GM18520 (cell line): ENCODE results near the gene FPR3.
"Not testable (repeated sequence)": the region's sequence is repeated elsewhere in the genome, so short reads cannot be mapped to it uniquely, and the experiment has no call there.

Experiments
- ATAC-seq: cut with Tn5 transposase; IDR thresholded peaks from one replicate; pipeline ENCODE4 v1.9.1; 2021; ENCODE audit not compliant: unreplicated experiment

Gene FPR3

DNA sequence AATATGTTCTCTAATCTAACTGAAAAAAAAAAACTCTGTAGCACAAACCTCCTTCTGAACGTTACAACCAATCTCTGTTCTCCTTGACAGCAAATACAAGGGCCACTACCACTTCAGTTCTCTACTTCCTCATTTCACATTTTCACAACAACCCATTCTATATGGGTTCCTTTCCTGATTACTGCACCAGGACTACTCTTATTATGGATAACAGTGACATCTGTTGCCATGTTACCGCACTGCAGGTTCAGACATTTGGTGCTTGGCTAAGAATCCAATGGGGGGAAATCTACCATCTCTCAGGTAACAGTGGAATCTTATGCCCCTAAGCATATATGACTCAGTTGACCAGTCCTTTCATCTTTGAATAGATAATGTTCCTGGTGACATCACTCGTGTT is 11.6 kb upstream of the FPR3 start:
- ATAC-seq: no peak

DNA sequence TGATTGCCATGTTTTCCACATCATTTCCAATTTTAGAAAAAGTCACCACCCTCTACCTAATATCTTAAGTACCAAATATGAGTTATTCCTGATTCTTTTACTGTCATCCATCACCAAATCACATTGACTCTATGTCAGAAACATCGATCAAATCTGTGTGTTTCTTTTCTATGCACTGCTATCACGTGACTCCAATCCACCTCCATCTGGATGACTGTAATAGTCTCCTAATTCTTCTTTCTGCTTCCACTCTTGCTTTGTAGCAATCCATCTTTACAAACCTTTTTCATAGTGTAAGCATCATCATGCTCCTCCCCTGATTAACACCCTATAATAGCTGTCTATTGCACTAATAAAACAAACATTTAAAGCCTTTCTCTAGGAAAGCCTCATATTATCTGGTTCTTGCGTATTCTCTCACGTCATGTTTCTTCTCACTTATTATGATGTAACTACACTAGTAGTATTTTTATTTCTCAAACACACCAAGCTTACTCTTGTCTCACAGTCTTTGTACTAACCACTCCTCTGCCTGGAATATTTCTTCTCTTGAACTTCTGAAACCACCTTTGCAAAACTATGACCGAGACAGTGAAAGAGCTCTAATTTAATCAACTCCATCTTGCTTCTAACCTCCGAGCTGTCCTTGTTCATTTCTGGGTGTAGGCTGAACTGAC is 10.7 kb upstream of the FPR3 start:
- no peak for ATAC-seq

DNA sequence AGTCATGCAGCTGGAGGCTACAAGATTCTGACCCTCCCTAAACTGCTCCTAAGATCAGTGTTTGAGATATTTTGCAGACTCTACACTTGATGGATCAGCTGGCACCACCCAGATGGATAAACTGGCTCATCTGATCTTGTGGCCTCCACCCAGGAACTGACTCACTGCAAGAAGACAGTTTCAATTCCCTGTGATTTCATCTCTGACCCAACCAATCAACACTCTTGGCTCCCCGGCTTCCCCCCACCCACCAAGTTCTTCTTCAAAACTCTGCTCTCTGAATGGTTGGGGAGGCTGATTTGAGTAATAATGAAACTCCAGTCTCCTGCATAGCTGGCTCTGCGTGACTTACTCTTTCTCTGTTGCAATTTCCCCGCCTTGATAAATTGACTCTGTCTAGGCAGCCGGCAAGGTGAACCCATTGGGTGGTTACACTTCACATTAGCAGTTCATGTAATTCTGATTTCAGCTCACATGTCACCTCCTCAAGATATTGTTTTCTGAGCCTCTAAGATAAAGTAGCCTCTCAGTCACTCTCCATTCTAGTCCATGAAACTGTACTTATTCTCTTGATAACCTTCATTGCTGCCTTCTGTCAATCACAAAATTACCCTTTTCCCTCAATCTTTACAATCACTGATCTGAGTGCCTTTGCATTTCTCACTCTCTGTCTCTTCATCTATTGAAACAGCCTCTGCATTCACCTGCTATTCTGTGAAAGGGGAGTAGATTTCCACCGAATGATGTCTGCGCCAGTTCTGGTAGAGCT is 9.9 kb upstream of the FPR3 start:
- ATAC-seq: no peak

DNA sequence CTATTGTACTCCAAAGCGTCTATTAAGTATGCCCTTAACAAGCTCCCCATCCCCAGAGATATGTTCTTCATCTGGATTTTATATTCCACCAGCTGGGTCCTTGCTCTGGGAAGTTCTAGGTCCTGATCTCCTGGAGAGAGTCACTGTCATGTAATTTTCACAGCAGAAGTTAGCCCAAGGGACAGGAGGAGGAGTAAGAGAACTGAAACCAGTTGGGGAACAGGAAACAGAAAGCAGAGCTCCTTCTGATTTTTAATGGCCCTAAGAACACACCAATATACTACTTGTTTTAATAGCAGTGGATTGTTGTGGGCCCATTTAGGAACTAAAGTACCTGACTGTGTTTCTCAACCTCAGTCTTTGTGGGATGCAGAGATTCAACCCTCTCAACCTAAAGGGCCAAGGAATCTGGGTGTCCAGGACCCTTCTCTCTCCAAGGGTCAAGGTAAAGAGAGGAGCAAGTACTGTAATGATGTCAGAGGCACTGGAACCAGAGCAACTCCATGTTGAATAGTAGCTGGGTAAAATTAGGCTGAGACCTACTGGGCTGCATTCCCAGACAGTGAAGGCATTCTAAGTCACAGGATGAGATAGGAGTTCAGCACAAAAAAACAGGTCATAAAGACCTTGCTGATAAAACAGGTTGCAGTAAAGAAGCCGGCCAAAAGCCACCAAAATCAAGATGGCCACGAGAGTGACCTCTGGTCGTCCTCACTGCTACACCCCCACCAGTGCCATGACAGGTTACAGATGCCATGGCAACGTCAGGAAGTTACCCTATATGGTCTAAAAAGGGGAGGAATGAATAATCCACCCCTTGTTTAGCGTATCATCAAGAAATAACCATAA is 8.1 kb upstream of the FPR3 start:
- no peak for ATAC-seq

DNA sequence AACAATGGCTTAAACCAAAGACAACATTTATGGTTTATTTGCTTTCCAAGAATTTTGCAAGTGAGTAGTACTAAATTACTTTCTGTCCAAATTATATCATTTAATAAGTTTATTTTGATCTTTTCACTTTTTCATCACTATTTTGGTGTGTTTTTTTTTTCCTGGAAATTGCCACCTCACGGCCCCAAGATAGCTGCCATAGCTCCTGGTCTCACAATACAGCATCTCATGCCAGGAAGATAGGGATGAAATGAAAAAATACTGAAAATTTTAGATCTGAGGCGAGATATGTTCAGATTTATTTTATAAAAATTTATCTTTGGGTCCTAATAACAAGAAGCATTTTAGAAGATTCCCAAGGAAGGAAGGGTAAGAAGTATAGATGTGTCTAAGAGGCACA is 6.9 kb upstream of the FPR3 start:
- no peak for ATAC-seq

DNA sequence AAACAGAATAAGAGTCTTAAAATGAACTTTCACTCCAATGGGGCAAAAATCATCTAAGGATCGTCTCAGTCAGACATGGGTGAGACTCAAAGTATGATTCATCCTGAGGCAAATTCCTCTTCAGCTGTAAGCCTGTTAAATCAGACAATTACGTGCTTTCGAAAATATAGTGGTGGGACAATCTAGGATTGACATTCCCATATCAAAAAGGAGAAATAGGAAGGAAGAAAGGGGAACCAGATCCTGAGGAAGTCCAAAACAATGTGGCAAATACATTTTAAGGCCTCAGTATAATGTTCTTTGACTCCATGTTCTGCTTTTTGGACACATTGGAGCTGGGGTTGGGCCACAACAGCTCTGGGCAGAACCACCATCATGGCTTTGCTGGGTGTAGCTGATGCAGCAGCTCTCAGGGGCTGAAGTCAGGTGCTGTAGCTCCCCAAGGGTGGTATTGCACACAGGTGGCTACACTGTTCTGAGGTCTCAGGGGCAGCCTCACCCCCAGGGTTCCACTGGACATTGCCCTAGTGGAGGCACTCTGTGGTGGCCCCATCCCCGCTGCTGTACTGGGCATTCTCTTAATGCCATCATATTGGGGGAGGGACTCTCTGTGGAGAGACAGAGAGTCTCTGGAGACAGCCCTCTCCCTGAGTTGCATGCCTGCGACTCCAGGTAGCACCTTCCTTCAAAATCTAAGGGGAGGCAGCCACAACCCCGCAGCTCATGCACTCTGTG is 5.7 kb upstream of the FPR3 start:
- ATAC-seq: no peak

DNA sequence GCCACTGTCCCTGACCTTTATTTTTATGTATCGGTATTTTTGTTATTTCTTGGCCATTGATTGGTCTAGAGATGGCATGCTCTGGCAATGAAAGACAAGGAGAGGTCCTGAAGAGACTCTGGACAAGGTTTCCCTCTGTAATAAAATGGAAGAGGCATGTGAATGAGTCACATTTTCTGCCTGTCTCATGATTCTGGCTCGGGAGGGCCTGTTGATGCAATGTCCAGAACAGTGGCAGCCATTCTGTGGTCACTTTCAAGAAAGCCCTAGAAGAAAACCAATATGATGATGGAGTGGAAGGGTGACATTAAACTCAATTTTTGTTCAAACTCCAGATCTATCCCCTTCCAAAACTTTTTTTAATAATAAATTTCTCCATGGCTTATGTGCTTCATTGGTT is 2.0 kb upstream of the FPR3 start:
- ATAC-seq: no peak

DNA sequence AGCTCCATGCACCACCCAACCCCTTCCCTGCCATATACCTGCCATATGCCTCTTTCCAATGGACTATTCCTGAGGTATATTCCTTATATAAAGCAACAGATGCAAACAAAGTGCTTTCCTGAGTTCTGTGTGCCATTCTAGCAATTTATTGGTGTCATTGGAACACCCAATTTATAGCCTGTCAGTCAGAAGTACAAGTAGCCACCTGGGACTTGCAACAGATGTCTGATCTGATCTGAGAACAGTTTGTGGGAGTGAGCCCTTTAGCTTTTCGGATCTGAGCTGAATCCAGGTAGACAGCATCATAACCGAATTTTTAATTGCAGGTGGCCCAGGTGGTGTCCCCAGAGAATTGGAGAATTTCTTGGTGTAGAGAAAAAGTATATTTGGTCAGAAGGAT is 963 bp upstream of the FPR3 start:
- ATAC-seq: no peak

DNA sequence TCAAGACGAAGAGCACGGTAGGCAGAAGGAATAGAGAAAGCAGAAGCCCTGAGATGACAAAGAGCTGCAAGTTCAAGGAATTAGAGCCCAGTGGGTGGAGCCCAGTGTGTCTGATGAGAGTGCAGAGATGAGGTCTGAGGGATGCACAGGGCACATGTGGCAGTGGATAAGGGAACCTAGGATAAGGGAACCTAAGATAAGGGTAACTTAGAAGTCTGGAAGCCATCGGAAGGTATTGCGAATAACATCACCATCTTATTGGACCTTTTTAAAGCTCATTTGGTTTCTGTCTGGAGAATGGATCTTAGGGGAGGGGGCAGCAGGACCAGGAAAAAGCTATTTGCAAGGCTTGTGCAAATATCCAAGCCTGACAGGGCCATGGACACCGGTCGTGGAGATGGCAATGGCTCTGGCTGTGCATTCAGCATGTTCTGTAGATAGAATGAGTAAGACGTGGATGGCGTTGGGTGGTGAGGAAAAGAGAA is 1.3 kb downstream of the FPR3 start:
- no peak for ATAC-seq

DNA sequence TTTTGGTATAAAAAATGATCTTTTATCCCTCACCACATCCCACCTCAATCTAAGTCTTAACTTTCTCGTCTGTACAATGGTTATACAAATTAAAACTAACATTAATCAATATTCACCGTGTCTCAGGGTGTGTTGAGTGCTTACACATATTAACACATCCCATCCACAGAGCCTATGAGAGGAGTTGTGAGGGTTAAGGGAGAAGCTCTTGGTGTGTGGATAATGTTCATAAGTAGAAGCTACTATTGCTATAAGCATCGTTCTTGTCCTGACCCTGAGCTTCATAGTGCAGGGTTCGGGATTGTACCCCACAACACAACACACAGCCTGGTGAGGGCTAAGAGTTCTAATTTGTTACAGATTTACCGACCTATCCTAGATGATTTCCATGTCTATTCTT is 2.5 kb downstream of the FPR3 start:
- no peak for ATAC-seq

DNA sequence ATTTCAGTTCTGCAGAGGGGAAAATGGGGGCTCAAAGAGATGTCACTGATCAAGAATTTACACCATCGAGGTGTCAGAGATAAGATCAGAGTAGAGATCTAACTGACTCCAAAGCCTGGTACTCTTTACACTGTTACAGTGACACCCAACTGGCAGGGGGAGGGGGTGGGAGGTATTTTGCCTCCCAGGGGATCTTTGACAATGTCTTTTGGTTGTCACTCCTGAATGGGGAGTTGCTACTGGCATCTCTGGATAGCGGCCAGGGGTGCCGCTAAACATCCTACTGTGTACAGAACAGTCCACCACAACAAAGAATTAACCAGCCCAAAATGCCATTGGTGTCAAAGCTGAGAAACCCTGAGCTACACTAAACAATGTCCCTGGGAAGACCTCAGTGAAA is 3.1 kb downstream of the FPR3 start:
- ATAC-seq: no peak

DNA sequence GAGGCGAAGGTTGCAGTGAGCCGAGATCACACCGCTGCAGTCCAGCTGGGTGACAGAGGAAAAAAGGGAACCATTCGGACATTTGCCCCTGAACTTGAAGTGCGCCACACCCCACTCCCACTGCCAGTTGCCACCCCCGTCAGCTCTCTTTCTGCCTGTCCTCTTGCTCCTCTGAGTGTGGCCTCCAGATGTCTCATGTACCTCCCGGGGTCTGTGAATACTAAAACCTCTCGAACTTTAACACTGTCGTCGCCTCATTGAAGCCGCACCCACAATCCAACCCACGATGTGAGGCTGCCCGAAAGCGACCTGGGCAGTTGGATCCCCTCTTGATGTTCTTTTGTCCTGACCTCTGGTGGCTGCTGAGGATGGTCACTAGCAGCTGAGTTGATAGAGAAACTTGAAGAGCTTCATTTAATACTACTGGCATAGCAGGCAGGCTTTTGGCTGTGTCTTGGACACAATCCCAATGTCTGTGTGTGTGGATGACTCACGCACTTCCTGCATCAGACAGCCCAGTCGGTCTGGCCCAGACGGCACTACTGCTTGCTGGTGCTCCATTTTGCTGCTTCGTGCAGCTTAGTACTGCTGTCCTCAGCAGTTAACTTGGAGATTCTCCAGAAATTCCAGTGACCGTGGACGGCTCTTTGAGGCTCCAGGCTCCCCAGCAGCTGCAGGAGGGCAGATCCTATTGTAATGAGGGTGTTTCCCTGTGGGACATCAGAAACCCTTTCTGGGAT is 4.2 kb downstream of the FPR3 start:
- ATAC-seq: no peak

DNA sequence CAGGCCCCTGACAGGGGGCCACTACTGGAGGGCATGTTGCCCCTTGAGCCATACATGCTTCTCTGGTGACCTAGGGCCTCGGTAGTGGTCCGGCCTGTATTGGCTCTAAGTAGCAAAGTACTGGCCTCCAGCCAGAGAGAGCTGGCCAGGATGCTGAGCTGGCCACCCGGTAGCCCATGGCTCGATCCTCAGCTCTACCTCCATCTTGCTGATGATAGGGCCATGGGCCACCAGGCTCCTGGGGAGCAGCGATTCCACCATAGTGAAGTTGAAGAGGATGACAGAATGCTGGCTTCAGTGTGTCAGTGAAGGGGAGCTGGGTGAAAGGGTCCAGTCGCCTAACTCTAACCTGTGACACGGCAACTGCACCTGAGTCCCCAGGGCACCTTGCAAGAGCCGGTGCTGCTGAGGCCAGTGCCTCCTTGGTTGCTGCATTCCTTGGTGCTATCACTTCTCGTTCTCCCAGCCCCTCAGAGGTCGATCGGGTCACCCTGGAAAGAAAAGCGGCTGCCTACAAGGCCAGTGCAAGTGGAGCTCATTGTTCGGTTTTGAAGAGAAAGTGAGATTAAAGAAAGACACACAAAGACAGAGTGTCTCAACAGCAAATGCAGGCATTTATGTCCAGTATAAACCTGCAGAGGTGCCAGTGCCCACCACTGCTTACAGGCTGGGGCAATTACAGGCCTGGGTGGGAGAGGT is 5.0 kb downstream of the FPR3 start:
- no peak for ATAC-seq

DNA sequence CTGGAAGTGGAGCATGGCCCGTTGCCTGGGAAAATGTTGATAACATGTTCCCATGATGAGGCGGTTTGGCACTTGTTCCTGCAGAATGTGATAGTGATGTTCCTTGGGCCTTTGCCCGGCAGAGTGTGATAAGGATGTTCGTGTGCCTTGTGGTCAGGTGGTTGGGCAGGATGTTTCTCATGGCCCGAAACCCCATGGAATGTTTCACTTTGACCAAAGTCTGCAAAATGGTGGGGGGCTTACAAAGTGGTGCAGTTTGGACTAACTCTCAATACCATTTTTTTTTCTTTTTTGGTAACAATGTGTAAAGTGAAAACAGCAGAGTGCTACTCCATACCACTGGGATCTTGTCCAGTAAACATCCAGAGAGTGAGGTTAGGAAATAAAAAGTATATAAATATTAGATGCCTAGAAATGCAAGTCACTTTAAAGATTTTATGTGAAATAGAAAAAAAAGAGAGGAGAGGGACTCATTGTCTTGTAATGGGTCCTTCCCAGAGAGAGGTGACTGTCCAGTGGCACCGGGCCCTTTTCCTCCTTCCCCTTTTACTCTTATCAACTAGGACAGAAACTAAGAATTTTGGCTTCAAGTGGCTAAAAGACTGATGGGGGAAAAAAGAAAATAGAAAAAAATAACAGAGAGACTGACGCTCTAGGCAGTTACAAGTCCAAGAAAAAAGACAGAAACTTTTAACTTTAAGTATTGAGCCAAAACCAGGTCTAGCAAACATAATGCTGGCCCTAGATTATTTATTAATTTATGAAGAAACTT is 5.7 kb downstream of the FPR3 start:
- no peak for ATAC-seq

DNA sequence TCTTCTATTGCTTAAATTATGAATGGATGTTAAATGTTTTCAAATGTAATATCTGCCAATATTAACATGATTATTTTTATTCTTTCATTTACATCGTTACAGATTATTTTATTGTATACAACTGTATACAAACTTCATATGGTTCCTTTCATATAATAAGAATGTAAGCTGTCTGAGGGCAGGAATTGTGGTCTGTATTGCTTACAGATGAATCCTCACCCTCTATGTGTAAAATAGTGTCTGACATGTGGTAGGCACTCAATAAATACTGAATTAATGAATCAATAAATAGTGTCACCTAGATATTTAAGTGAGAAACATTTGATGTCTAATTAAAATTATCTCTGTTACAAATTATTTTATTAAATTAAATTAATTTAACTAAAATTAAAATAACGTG is 7.8 kb downstream of the FPR3 start:
- ATAC-seq: no peak

DNA sequence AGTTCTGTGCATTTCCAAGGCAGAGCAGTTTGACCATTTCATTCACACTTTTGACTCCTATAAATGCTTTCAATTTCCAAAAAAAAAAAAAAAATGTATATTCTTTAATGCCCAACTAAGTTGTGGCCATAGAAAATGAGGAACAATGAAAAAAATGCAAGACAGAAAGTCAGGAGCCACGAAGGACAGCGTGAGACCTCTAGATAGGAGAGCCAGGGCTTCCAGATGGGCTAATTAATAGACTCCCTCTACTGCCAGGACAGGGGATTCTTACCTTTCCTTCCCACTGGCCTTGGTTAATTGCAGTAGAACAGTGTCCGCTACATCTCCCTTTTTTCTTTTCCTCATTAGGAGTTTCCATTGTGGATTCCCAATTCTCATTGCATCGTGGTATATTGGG is 8.6 kb downstream of the FPR3 start:
- no peak for ATAC-seq

DNA sequence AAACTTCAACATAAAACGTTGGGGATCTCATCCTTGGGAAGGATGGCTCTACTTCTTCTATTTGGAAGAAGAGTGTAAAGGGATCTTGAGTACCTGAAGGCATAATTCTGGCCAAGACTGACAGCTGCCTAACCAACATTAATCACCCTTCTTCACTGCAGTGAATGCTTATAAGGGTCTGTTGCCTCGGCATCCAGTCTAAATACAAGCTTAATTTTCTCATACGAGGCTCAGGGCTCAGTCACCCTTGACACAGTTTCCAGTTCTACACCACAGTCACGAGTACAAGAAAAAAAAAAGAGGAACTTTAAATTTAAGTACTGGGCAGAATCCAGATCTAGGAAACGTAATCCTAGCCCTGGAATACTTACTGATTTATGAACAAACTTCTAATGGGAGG is 9.0 kb downstream of the FPR3 start:
- no peak for ATAC-seq

DNA sequence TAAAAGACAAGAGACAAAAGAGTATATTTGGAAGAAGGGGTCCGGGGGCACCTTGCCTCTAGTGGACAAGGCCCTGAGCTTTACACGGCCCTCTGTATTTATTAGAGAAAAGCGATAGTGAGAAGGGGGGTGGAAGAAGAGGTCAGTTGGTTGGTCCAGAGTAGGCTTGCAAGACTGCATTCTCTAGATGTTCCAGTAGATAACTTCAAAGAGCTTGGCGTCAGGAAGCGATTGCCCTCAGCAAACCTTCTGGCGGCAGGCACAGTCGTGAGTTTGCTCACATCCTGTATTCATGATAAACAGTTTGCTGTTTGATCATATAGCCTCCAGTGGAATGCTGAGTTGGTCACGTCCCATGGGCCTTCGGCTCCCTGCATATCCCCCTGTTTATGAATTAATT is 9.8 kb downstream of the FPR3 start:
- not testable (repeated sequence) for ATAC-seq

DNA sequence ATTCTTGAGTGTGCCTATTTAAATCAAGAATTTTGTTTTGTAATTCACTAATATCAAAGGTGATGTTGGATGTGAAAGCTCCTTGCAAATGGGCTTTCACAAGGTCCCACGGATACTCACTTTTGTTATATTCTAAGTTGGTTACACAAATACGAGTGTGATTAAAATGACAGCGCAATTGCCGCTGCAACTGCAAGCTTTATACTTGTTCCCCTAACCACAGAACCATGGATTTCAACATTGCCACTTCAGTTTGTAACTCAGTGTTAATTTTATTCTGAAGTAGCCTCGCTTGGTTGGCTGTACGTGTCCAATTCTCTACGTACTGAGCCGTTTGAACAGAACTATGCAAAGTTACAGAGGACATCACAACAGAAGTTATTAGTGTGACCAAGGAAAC is 10.4 kb downstream of the FPR3 start:
- ATAC-seq: not testable (repeated sequence)
